NCI-H82 treated with DMSO at 0.1 percent for 48 hours (cell line): Measurements from ENCODE around the gene FAM114A1.

Source experiments
- DNase-seq: peaks from one replicate; lab custom pipeline; 2025; ENCODE audit not compliant: unreplicated experiment; lab: John Stamatoyannopoulos, UW

The FAM114A1 gene

GRCh38 chr4:38858097-38858420 lies 9.5 kb upstream of the FAM114A1 start:
- no peak for DNase-seq

DNA sequence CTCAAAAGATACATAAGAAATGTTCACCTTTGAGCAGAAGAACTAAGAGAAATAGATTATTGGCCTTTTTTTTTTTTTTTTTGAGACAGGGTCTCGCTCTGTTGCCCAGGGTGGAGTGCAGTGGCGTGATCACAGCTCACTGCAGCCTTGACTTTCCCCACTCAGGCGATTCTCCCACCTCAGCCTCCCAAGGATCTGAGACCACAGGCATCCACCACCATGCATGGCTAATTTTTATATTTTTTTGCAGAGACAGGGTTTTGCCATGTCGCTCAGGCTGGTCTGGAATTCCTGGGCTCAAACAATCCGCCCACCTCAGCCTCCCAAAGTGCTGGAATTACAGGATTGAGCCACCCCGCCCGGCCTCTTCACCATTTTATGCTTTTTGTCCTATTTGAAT lies 8.1 kb upstream of the FAM114A1 start:
- DNase-seq: no peak

DNA sequence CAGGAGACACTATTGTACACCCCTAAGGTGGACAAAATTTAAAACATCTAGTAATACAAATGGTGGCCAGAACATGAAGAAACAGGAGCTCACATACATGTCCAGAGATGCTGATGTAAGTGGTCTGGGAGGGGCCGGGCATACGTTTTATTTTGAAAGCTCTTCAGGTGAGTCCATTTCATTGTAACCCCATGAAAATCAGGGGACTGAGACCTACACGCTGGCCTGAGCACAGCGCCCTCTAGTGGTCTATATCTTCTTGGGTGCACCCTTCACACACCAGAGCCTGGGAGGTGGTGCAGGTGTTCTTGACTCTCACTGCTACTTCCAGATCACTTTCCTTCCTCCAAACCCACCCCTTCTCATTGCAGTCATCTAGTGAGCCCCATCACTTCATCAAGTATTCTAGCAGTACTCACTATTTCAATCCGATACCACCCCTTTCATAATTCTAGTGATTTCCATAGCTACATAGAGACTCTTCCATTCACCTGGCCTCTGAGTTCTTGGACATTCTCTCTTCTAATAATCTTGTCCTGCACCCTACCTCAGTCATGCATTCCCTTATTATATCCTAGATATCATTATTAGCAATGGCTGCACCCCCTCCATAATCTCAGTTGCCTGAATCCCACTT lies 6.7 kb upstream of the FAM114A1 start:
- DNase-seq: no peak

DNA sequence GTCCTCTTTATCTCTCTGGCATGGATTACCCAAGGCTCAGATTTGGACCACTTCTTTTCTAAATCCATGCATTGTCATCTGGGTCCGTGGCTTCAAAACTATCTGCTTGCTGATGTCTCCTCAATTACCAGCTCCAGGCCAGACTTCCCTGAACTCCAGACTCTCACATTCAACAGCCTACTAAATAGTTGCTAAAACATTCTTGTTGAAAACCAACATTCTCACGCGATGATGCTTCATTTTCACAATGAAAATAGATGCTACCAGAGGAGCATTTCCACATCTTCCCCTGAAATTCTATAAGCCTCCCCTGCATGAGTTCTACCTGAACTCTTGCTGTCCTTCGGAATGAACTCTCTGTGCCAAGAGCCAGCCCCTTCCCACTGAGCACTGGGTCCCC lies 5.8 kb upstream of the FAM114A1 start:
- DNase-seq: no peak

DNA sequence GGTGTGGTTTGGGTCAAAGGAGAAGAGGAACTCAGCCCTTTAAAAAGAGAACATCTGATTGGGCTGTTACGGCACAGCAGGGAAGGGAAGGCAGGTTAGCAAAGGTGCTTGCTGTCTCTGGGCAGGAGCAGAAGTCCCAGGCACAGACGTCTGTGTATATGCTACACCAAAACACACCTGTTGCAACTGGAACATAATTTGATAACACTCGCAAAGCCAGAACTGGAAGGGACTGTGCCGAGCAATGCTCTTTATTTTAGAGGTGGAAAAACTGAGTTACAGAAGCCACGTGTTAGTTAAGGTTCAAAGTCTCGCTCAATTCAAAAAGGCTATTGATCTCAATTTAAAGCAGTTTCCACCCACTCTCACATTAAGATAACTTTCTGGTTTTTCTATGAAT lies 2.2 kb upstream of the FAM114A1 start:
- no peak for DNase-seq

DNA sequence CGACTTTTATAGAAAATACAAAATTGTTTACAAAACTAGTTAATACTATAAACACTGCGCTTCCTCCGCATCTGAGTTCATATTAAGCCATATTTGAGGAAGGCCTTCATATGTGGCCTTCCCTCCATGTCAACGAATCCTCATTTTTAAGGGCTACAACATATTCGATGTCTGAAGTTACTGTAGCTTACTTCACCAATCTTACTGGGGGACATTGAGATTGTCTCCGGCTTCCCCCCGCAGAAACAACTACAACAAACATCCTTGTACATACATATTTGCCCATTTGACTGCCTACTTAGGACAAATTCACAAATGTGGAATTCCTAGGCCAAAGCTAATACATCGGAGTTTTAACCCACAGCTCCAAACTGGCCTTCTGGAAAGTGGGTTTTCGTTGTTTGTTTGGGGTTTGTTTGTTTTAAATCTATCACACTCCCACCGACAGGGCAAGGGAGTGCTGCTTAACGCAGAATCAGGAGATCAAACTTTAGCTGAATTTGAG lies 581 bp upstream of the FAM114A1 start:
- DNase-seq: no peak

- no peak for DNase-seq
Measured at GRCh38 chr4:38868059-38868960, 704 bp downstream of the FAM114A1 start.

DNA sequence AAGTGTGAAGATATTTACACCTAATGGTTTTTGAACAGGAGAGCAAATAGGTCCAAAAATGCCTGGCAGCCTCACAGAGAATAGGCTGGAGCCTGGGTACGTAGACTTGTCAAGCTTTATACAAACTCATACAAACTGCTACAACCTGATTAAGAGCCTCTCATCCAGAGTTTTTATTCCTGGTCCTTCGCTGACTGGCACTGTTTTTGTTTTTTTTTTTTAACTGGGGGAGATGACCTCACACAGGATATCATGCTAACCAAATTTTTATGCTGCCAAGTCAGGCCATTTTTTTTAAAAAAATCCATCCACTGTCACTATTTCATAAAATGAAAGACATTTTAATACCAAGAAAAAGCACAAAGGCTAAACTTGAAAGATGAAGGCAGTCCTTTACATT lies 1.9 kb downstream of the FAM114A1 start:
- DNase-seq: no peak

- no peak for DNase-seq
Measured at GRCh38 chr4:38870098-38870808, 2.6 kb downstream of the FAM114A1 start.

GRCh38 chr4:38871593-38871992 lies 4.0 kb downstream of the FAM114A1 start:
- no peak for DNase-seq

- no peak for DNase-seq
Measured at GRCh38 chr4:38872620-38873019, 5.0 kb downstream of the FAM114A1 start.

GRCh38 chr4:38873290-38873944 lies 5.8 kb downstream of the FAM114A1 start:
- DNase-seq: no peak

GRCh38 chr4:38876636-38877035 lies 9.0 kb downstream of the FAM114A1 start:
- no peak for DNase-seq

GRCh38 chr4:38884254-38884653 lies 16.6 kb downstream of the FAM114A1 start:
- DNase-seq: no peak

- DNase-seq: no peak
Measured at GRCh38 chr4:38889143-38889542, 21.5 kb downstream of the FAM114A1 start.

GRCh38 chr4:38891051-38891983 lies 23.7 kb downstream of the FAM114A1 start:
- DNase-seq: no peak

DNA sequence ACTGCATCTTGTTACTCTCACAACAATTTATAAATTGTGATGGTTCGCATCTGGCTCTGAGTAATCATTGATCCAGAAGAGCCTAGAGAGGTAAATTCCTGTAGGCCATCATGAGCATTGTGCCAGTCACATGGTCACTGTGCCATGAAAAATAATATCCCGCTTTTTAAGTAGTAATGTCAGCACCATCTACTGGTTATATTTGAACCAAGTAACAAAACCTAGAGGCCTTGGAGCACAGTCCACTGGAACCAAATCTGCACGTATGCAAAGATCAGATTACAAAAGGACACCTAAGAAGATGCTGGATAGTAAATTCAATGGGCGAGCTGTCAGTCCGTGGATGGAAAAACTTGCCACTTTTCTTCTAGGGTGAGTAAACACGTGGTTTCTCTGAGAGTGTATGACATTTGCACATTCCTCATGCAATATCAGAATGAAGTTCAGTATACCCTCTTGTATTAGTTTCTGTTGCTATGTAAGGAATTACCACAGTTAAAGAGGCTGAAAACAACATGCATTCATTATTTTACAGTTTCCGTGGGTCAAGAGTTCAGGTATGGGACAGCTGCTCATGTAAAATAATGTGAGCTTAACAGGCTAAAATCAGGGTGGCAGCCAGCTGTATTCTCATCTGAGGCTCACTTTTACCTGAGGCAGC lies 26.8 kb downstream of the FAM114A1 start:
- no peak for DNase-seq

DNA sequence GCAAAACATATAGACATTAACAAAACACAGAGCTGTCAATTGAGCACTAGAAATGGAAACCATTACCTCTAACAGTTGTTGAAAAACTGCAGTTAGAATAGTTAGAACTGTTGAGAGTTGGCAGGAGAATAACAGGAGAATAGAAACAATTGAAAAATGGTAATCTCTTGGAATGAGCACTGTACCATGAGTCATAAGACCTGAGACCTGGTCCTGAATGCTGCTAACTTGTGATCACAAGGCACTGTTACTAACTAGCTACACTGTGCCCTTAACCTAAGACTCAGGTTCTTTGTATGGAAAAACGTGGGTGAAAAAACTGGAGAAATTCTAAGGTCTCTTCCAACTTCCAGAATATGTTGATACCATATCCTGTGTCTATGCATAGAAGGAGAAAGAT lies 29.3 kb downstream of the FAM114A1 start:
- DNase-seq: no peak

DNA sequence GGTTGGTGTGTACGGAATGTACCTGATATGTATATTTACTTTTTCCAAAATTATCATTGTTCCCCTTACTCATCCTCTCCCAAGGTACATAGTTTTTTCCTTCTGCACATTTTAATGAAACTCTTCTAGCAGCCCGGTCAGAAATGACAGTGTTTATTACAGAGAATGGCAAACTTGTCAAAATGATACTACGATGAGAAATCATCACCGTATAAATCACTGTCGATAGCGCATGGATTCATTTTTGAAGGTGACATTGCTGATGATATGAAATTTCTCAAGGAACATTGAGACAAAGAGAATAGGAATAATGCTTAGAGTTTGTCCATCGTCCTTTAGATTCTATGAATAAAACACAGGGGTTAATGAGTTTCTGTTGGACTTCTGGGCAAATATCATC lies 30.6 kb downstream of the FAM114A1 start:
- no peak for DNase-seq

DNA sequence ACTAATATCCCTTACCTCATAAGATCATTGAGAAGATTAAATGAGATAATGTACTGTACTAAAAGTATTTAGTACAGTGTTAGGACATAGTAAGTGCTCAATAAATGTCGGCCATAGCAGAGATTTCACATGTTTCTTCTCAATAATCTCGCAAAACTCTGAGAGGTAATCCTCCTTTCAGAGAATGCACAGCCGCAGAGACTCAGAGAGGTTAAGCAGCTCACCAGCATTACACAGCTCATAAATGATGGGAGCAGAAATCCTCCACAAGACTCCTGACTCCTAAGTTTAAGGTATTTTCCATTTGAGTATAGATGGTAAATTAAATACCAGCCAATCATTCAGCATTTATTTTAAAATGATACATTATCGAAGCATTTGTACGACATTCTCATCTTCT lies 34.6 kb downstream of the FAM114A1 start:
- no peak for DNase-seq
